Measurements from ENCODE around the gene BRD4. TPM values are rescaled to one million over a fixed set of nuclear protein-coding genes. Genes with fewer than 3 reads are reported as not detected.
A peak's percentile ranks its signal among the peaks of the same experiment; 100 is the strongest.

BRD4 gene
- total RNA-seq, 1 donor: 26.3 TPM

- peak overlapping the region; percentile 83 for H3K4me3 ChIP-seq (ENCODE audit: low read depth, low read length)
- no peak for TF ChIP-seq CTCF (IDR thresholded peaks at IDR 0.05; ENCODE audit: insufficient read depth, low read depth, low read length)
- peak; percentile 65 for DNase-seq (ENCODE audit: low read depth)
Observed at GRCh38 chr19:15331419-15332310, 674 bp downstream of the BRD4 start.

- peak overlapping the region; percentile 83 for H3K4me3 ChIP-seq (ENCODE audit: low read depth, low read length)
- TF ChIP-seq CTCF (IDR thresholded peaks at IDR 0.05; ENCODE audit: insufficient read depth, low read depth, low read length): no peak
- peak; percentile 83 for DNase-seq (ENCODE audit: low read depth)
Observed at GRCh38 chr19:15330801-15331418, 1.4 kb downstream of the BRD4 start.

- no peak for DNase-seq (ENCODE audit: low read depth)
- no peak for TF ChIP-seq CTCF (IDR thresholded peaks at IDR 0.05; ENCODE audit: insufficient read depth, low read depth, low read length)
- H3K4me3 ChIP-seq (ENCODE audit: low read depth, low read length): peak overlapping the region; percentile 5
Observed at GRCh38 chr19:15328312-15328711, 4.0 kb downstream of the BRD4 start.

GRCh38 chr19:15324791-15325519, 7.4 kb downstream of the BRD4 start:
- no peak overlapping the region for H3K4me3 ChIP-seq (ENCODE audit: low read depth, low read length)
- TF ChIP-seq CTCF (IDR thresholded peaks at IDR 0.05; ENCODE audit: insufficient read depth, low read depth, low read length): no peak
- DNase-seq (ENCODE audit: low read depth): no peak

- no peak overlapping the region for H3K4me3 ChIP-seq (ENCODE audit: low read depth, low read length)
- no peak for TF ChIP-seq CTCF (IDR thresholded peaks at IDR 0.05; ENCODE audit: insufficient read depth, low read depth, low read length)
- DNase-seq (ENCODE audit: low read depth): peak; percentile 86
Observed at GRCh38 chr19:15323496-15324235, 8.7 kb downstream of the BRD4 start.

GRCh38 chr19:15321739-15322138, 10.6 kb downstream of the BRD4 start:
- no peak for DNase-seq (ENCODE audit: low read depth)
- no peak overlapping the region for H3K4me3 ChIP-seq (ENCODE audit: low read depth, low read length)
- TF ChIP-seq CTCF (IDR thresholded peaks at IDR 0.05; ENCODE audit: insufficient read depth, low read depth, low read length): no peak

Measured in fibroblast of villous mesenchyme (primary cell).